Breast epithelium (tissue), 4 donors: ENCODE measurements around the gene KCNH1. TPM values are rescaled to one million over a fixed set of nuclear protein-coding genes. Genes with fewer than 3 reads are reported as not detected.

Experiments
- DNase-seq, 2 donors: peaks; one replicate each; pipeline ENCODE4 v3.0.0-alpha.2; 2019; ENCODE audit warnings: low spot score in 2 of 2
- H3K27ac ChIP-seq, 2 donors: fragments of 200-600 bp; sonication (generic) in 1 of 2; one replicate each; pipeline ENCODE4 v1.5.1; 2016 to 2019; ENCODE audit warnings: mild to moderate bottlenecking in 1 of 2
- H3K27me3 ChIP-seq, 2 donors: fragments of 200-600 bp; sonication (generic) in 1 of 2; one replicate each; pipeline versions ENCODE4 v1.5.1 to v1.6.0; 2017 to 2019; ENCODE audit warnings: control low read depth in 1 of 2, mild to moderate bottlenecking in 1 of 2
- H3K36me3 ChIP-seq: fragments of 200-600 bp; one replicate; pipeline ENCODE4 v1.5.1; 2019
- H3K4me1 ChIP-seq, 2 donors: fragments of 200-600 bp; sonication (generic); one replicate each; pipeline ENCODE4 v1.5.1; 2016 to 2019; ENCODE audit warnings: control low read depth in 1 of 2
- H3K4me3 ChIP-seq, 3 donors: fragments of 200-600 bp; sonication (generic); 1 replicate in 2 of 3; 2 replicates in 1 of 3; pipeline ENCODE4 v1.5.1; 2016 to 2019; ENCODE audit warnings: mild to moderate bottlenecking in 3 of 3, moderate library complexity in 2 of 3
- H3K9me3 ChIP-seq, 2 donors: fragments of 200-600 bp; sonication (generic) in 1 of 2; one replicate each; pipeline ENCODE4 v1.5.1; 2016 to 2019; ENCODE audit warnings: control low read depth in 1 of 2
- POLR2A ChIP-seq: fragments of 450-650 bp; IDR thresholded peaks from one replicate; pipeline ENCODE4 v1.6.1; 2016; ENCODE audit warnings: antibody characterized with exemption, mild to moderate bottlenecking, moderate library complexity
- POLR2AphosphoS5 ChIP-seq, 3 donors: sonication (generic); formaldehyde crosslinking; IDR thresholded peaks; one replicate each; pipeline ENCODE4 v1.6.1; 2017; ENCODE audit warnings: antibody characterized with exemption in 3 of 3
- intact Hi-C: fragments of 100-400 bp; cut with DNase I; formaldehyde crosslinking; loops from one replicate; pipeline ENCODE4 v1.15.1; 2023; ENCODE audit warnings: low total_unique reads
- total RNA-seq, 3 donors: library from RNA; depleted of rRNA; stranded (reverse); fragments of >200 nt; gene quantifications; one replicate each; pipeline ENCODE4 v1.1.0, GENCODE V29; 2016
- TF ChIP-seq, protein P1 (sequence below), 3 donors: fragments of 450-650 bp; IDR thresholded peaks; one replicate each; pipeline ENCODE4 v1.5.1; 2016 to 2017; ENCODE audit warnings: antibody characterized with exemption in 3 of 3, mild to moderate bottlenecking in 3 of 3, moderate library complexity in 3 of 3

The KCNH1 gene
- total RNA-seq, 3 donors from 2014 or later, result 0.32 to 1.3 TPM; not detected in 1

DNA sequence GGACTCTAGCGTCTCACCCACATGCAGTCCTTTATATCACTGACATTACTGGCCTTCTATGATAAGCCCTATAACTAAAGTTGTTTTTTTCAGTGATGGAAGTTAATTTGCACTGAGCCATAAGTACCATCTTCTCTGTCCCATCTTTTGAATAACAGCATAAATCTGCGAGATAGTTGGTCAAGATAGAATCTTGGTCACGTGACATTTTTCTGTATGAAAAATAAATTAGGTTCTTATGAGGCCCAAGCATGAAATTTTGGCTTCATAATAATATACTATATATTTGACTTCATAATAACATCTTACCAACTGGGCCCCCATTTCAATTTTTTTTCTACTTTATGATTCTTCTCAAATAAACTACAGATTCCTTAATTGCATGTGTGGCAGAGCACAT, 285.5 kb downstream of the KCNH1 start:
- TF ChIP-seq POLR2AphosphoS5 (IDR thresholded peaks at IDR 0.05) (no peak), POLR2A (no peak)
- TF ChIP-seq, protein P1, sequence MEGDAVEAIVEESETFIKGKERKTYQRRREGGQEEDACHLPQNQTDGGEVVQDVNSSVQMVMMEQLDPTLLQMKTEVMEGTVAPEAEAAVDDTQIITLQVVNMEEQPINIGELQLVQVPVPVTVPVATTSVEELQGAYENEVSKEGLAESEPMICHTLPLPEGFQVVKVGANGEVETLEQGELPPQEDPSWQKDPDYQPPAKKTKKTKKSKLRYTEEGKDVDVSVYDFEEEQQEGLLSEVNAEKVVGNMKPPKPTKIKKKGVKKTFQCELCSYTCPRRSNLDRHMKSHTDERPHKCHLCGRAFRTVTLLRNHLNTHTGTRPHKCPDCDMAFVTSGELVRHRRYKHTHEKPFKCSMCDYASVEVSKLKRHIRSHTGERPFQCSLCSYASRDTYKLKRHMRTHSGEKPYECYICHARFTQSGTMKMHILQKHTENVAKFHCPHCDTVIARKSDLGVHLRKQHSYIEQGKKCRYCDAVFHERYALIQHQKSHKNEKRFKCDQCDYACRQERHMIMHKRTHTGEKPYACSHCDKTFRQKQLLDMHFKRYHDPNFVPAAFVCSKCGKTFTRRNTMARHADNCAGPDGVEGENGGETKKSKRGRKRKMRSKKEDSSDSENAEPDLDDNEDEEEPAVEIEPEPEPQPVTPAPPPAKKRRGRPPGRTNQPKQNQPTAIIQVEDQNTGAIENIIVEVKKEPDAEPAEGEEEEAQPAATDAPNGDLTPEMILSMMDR (IDR thresholded peaks at IDR 0.05), result no peak
- Histone ChIP-seq H3K4me1 (no peaks in the 10 kb centered on the region), H3K36me3 (no peaks in the 10 kb centered on the region), H3K27ac (no peak overlapping the region), H3K9me3 (no peaks in the 10 kb centered on the region), H3K27me3 (no peaks in the 10 kb centered on the region), H3K4me3 (no peak overlapping the region)
- DNase-seq, result no peak
- intact Hi-C loops, result no loop called here

DNA sequence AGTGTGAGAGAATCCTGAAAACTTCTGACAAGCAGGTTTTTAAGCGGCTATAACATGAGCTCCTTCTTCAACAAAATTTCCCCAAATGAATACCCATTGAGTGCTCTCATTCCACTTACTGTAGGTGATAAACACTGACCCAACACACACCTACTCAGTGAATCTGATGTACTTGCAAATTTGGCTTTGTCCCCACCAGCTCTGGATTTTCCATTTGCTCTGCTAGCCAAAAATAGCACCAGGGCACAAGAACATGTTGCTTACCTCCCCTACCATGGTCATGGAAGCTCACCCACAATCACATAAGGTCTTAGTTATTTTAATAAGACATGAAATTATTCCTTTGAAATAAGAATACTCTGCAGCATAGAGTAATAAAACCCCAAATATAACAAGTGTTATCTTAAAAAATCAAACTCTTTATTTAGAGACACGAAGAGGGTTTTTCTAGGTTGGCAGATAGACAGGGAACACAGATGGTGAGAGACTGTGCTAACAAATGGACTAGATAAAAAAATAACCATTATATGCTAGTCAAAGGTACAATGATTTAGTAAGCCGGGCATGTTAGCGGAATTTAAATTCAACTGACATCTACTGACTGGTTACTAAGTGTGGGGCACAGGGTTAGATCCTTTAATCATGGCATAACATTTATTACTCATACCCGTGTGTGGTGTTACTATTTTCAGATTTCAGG, 291.9 kb downstream of the KCNH1 start:
- no peak for DNase-seq
- no peaks in the 10 kb centered on the region for H3K4me1 ChIP-seq
- H3K27me3 ChIP-seq, result no peaks in the 10 kb centered on the region
- peaks cover 0 to 5% of the 10 kb centered on the region in 2 donors for H3K9me3 ChIP-seq
- H3K27ac ChIP-seq, result no peak overlapping the region
- H3K36me3 ChIP-seq, result no peaks in the 10 kb centered on the region
- TF ChIP-seq POLR2AphosphoS5 (IDR thresholded peaks at IDR 0.05) (no peak), POLR2A (no peak)
- TF ChIP-seq, protein P1 (IDR thresholded peaks at IDR 0.05), result no peak
- intact Hi-C loops, result no loop called here
- H3K4me3 ChIP-seq, result no peak overlapping the region

DNA sequence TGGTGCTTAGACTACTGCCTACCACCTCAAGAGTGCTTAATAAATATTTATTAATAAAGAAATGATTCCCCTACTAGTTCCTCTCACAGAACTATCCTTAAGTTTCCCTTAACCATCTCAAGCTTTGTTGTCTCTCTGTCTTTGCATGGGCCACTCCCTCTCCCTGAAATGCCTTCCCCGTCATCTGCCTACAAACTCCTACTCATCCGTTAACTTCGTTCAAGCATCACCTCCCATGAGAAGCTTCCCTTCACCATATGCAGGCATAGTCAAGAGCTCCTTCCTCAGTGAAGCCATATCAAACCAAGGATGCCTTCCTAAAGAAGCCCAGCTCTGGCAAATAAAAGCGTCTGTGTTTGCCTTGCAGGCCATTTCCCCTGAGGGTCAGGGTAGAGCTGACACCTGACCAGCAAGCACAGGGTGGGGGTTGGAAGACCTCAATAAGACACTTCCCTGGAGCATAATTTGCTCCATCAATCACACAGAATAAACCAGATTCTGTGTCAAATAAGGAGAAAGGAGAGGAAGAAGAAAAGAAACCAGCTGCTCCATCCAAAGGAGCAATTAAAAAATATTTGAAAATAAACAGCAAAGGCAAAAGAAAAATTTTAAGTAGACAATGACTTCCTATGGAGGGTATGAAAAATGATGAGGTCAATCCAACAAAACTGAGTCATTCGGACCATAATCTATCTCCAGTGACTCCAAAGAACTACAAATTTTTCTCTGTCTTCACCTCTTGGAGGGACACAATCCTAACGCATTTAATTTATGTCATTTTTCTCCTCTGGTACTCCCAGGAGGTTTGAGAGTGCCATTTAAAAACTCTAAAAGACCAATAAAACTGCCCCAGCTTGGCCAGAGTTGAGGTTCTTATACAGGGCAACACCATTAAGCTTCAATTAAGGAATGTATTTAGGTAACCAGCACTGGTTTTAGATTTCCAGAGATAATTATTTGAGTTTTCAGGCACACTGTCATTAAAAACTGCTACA, 303.6 kb downstream of the KCNH1 start:
- DNase-seq, result no peak
- no peaks in the 10 kb centered on the region for H3K27me3 ChIP-seq
- intact Hi-C loops, result loop anchor here (10.0 kb wide), 1 partner anchor 736 kb away; no protein-coding TSS in a partner anchor
- TF ChIP-seq POLR2A, result no peak
- TF ChIP-seq, protein P1 (IDR thresholded peaks at IDR 0.05), result no peak
- no peak for TF ChIP-seq POLR2AphosphoS5 (IDR thresholded peaks at IDR 0.05)
- no peak overlapping the region for H3K4me3 ChIP-seq
- no peaks in the 10 kb centered on the region for H3K4me1 ChIP-seq
- no peaks in the 10 kb centered on the region for H3K36me3 ChIP-seq
- no peaks in the 10 kb centered on the region for H3K9me3 ChIP-seq
- H3K27ac ChIP-seq, result no peak overlapping the region

DNA sequence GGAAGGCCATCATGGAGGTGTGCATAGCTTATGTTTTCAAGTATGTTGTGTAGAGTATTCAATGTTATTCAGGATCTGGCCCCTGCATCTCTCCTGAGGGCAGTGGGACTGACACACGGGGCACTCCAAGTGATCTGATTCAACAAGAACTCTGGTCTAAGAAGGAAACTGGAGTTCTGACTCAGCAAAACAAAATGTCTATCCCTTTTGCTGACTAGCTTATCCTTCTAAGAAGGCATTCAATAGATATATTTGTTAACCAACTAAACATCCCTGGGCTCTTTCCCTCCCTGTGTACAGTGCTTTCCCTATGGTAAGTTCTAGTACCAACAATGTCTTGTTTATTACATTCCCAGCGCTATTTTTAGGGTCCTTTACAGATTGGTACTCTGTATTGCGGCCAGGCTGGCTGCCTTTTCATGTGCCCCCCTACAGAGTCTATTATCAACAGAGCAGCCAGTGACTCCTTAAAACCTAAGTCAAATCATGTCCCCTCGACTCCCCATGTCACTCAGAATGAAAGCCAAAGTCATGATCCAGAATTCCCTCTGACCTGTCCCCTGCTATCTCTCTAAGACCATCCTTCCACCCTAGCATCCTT, 304.9 kb downstream of the KCNH1 start:
- no peaks in the 10 kb centered on the region for H3K4me1 ChIP-seq
- H3K4me3 ChIP-seq, result no peak overlapping the region
- no peaks in the 10 kb centered on the region for H3K36me3 ChIP-seq
- no peak overlapping the region for H3K27ac ChIP-seq
- no peaks in the 10 kb centered on the region for H3K27me3 ChIP-seq
- TF ChIP-seq POLR2AphosphoS5 (IDR thresholded peaks at IDR 0.05) (no peak), POLR2A (no peak)
- TF ChIP-seq, protein P1 (IDR thresholded peaks at IDR 0.05), result no peak
- DNase-seq, result no peak
- no peaks in the 10 kb centered on the region for H3K9me3 ChIP-seq
- intact Hi-C loops, result no loop called here
